Measurements from ENCODE around the gene CLRN3. TPM values are rescaled to one million over a fixed set of nuclear protein-coding genes. Genes with fewer than 3 reads are reported as not detected.

The CLRN3 gene
- total and polyA plus RNA-seq, 9 of the 15 experiments (the other 6 are each of a cell fraction or from before 2014, with no cell fraction given): not detected

GRCh38 chr10:127919418-127920271, 26.9 kb upstream of the CLRN3 start (continued):
- no peak for TF ChIP-seq ZFP1 (CRISPR knock-in tag; IDR thresholded peaks at IDR 0.05)
- TF ChIP-seq RBM39 (optimal IDR thresholded peaks at IDR 0.05; ENCODE audit: low read depth, low read length): no peak
- TF ChIP-seq TAF15 (IDR thresholded peaks at IDR 0.05; ENCODE audit: low read depth, low read length): no peak

GRCh38 chr10:127918572-127918971, 25.8 kb upstream of the CLRN3 start:
- no peak for DNase-seq (ENCODE audit: extremely low read depth in 1 of 4, low spot score in 3 of 4)
- POLR2A ChIA-PET: no interaction called here
- BruUV-seq (replicated peaks): no TSS peak
- no peak overlapping the region for H3K4me3 ChIP-seq
- no peak overlapping the region for H2AFZ ChIP-seq (ENCODE audit: low read depth, low read length)
- no peak overlapping the region for H3K9ac ChIP-seq (ENCODE audit: insufficient read depth in 1 of 2, low read depth in 2 of 2, low read length in 2 of 2)
- in situ Hi-C loops (cut with MboI) (no loop called here), intact Hi-C loops (cut with micrococcal nuclease) (no loop called here)
- ATAC-seq: no peak
- H3K36me3 ChIP-seq (ENCODE audit: control insufficient read depth, insufficient read depth, low read length): no peaks in the 10 kb centered on the region
- H3K9me1 ChIP-seq (ENCODE audit: control insufficient read depth, insufficient read depth, low read length): no peaks in the 10 kb centered on the region
- no peaks in the 10 kb centered on the region for H3K79me2 ChIP-seq (ENCODE audit: control insufficient read depth, insufficient read depth, low read length)
- H3K9me3 ChIP-seq (replicated peaks; ENCODE audit: control insufficient read depth, insufficient read depth, low read depth, low read length): no peaks in the 10 kb centered on the region
- H3K4me1 ChIP-seq (replicated peaks in 1 of 2; ENCODE audit: control insufficient read depth in 2 of 2, insufficient read depth in 2 of 2, low read length in 2 of 2): no peaks in the 10 kb centered on the region
- WGBS (ENCODE audit: insufficient coverage, low coverage, missing lambda C conversion rate): 0% methylated on average over 4 of the region's 5 CpGs
- CTCF ChIA-PET (ENCODE audit: low intra/inter-chr PET ratio): no interaction called here
- no peak for FAIRE-seq
- no peak overlapping the region for H3K4me2 ChIP-seq (ENCODE audit: insufficient read depth, low read length)
- no peak overlapping the region for H3K27ac ChIP-seq (ENCODE audit: extremely low read depth, low read depth, low read length)
- H3K27me3 ChIP-seq (ENCODE audit: control insufficient read depth in 2 of 2, insufficient read depth in 2 of 2, low read length in 2 of 2): no peaks in the 10 kb centered on the region; a peak in 1 of 5 replicates
- TF ChIP-seq ZNF140 (CRISPR knock-in tag; IDR thresholded peaks at IDR 0.05) (no peak), GABPA (tag; conservative IDR thresholded peaks at IDR 0.05; ENCODE audit: low read depth) (no peak), HCFC1 (IDR thresholded peaks at IDR 0.05; ENCODE audit: low read depth, low read length) (no peak), PHB2 (IDR thresholded peaks at IDR 0.05; ENCODE audit: low read depth) (no peak), FIP1L1 (IDR thresholded peaks at IDR 0.05; ENCODE audit: low read depth, low read length, poor library complexity, severe bottlenecking) (no peak), IRF9 (tag; IDR thresholded peaks at IDR 0.05) (no peak), ZNF707 (CRISPR knock-in tag; conservative IDR thresholded peaks at IDR 0.05) (no peak), LCOR (CRISPR knock-in tag; IDR thresholded peaks at IDR 0.05) (no peak), MAZ (CRISPR knock-in tag; conservative IDR thresholded peaks at IDR 0.05 in 1 of 2, IDR thresholded peaks at IDR 0.05 in 1 of 2) (no peak), DACH1 (IDR thresholded peaks at IDR 0.05; ENCODE audit: partially characterized antibody) (no peak)
- no peaks in the 10 kb centered on the region for H4K20me1 ChIP-seq (replicated peaks; ENCODE audit: control insufficient read depth, insufficient read depth, low read length)
